Esophagus muscularis mucosa (tissue), 4 donors: ENCODE results near the gene SPATA6L.

Experiments
- EP300 ChIP-seq: sonication (generic); formaldehyde crosslinking; IDR thresholded peaks from one replicate; pipeline ENCODE4 v1.6.1; 2017; ENCODE audit warnings: antibody characterized with exemption
- POLR2A ChIP-seq: fragments of 450-650 bp; IDR thresholded peaks from one replicate; pipeline ENCODE4 v1.6.1; 2017; ENCODE audit warnings: antibody characterized with exemption, moderate library complexity, mild to moderate bottlenecking, low read depth
- POLR2AphosphoS5 ChIP-seq, 2 donors: sonication (generic); formaldehyde crosslinking; IDR thresholded peaks; one replicate each; pipeline ENCODE4 v1.6.1; 2017; ENCODE audit warnings: antibody characterized with exemption in 2 of 2
- TF ChIP-seq, protein P1 (sequence below), 3 experiments: fragments of 200-600 bp in 2 of 3; fragments of 450-650 bp in 1 of 3; sonication (generic) in 2 of 3; IDR thresholded peaks; one replicate each; pipeline ENCODE4 v1.5.1; 2017 to 2019; ENCODE audit warnings: antibody characterized with exemption in 3 of 3, mild to moderate bottlenecking in 2 of 3, moderate library complexity in 1 of 3

DNA sequence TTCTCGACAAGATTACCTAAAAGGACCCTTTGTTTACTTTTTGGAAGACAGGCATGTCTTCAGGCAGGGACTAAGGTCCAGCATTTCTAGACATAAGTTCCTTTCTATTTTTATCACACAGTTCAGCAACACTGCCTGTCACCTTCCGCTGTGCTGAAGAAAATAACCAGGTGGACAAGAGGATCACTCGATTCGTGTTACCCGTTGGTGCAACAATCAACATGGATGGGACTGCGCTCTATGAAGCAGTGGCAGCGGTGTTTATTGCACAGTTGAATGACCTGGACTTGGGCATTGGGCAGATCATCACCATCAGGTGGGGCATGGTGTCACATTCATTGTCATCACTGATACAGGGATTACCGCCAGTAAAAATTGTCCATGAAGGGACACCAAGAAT lies 89.8 kb downstream of the SPATA6L start:
- TF ChIP-seq, protein P1, sequence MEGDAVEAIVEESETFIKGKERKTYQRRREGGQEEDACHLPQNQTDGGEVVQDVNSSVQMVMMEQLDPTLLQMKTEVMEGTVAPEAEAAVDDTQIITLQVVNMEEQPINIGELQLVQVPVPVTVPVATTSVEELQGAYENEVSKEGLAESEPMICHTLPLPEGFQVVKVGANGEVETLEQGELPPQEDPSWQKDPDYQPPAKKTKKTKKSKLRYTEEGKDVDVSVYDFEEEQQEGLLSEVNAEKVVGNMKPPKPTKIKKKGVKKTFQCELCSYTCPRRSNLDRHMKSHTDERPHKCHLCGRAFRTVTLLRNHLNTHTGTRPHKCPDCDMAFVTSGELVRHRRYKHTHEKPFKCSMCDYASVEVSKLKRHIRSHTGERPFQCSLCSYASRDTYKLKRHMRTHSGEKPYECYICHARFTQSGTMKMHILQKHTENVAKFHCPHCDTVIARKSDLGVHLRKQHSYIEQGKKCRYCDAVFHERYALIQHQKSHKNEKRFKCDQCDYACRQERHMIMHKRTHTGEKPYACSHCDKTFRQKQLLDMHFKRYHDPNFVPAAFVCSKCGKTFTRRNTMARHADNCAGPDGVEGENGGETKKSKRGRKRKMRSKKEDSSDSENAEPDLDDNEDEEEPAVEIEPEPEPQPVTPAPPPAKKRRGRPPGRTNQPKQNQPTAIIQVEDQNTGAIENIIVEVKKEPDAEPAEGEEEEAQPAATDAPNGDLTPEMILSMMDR (IDR thresholded peaks at IDR 0.05): no peak
- no peak for TF ChIP-seq POLR2A
- TF ChIP-seq POLR2AphosphoS5 (IDR thresholded peaks at IDR 0.05): no peak
- no peak for TF ChIP-seq EP300
